ENCODE results near the gene IP6K3.

Gene IP6K3

GRCh38 chr6:33740794-33741193, 5.9 kb downstream of the IP6K3 start:
- no peak for DNase-seq
- Mint-ChIP-seq H3K4me3 (no peak overlapping the region), H3K27ac (no peak overlapping the region), H3K27me3 (peaks cover 13% of the 10 kb centered on the region), H3K9me3 (no peaks in the 10 kb centered on the region), H3K4me1 (no peaks in the 10 kb centered on the region)
- ATAC-seq = no peak

GRCh38 chr6:33740204-33740608, 6.5 kb downstream of the IP6K3 start:
- no peak overlapping the region for H3K4me3 Mint-ChIP-seq
- H3K4me1 Mint-ChIP-seq = no peaks in the 10 kb centered on the region
- DNase-seq = no peak
- H3K9me3 Mint-ChIP-seq = no peaks in the 10 kb centered on the region
- H3K27ac Mint-ChIP-seq = no peak overlapping the region
- ATAC-seq = no peak
- peaks cover 13% of the 10 kb centered on the region for H3K27me3 Mint-ChIP-seq

GRCh38 chr6:33739571-33739970, 7.1 kb downstream of the IP6K3 start:
- no peaks in the 10 kb centered on the region for H3K4me1 Mint-ChIP-seq
- no peak overlapping the region for H3K4me3 Mint-ChIP-seq
- DNase-seq (no peak), ATAC-seq (no peak)
- no peaks in the 10 kb centered on the region for H3K9me3 Mint-ChIP-seq
- no peak overlapping the region for H3K27ac Mint-ChIP-seq
- peaks cover 13% of the 10 kb centered on the region for H3K27me3 Mint-ChIP-seq

GRCh38 chr6:33738879-33739278, 7.8 kb downstream of the IP6K3 start:
- ATAC-seq = no peak
- H3K9me3 Mint-ChIP-seq = no peaks in the 10 kb centered on the region
- H3K27me3 Mint-ChIP-seq = peaks cover 13% of the 10 kb centered on the region
- no peaks in the 10 kb centered on the region for H3K4me1 Mint-ChIP-seq
- H3K4me3 Mint-ChIP-seq = no peak overlapping the region
- no peak for DNase-seq
- peak overlapping the region in 1 of 2 donors; percentile 42 for H3K27ac Mint-ChIP-seq

GRCh38 chr6:33738153-33738552, 8.6 kb downstream of the IP6K3 start:
- Mint-ChIP-seq H3K27ac (no peak overlapping the region), H3K9me3 (no peaks in the 10 kb centered on the region), H3K27me3 (peaks cover 10% of the 10 kb centered on the region)

GRCh38 chr6:33737267-33738026, 9.3 kb downstream of the IP6K3 start:
- no peak overlapping the region for H3K4me3 Mint-ChIP-seq
- H3K27me3 Mint-ChIP-seq = peaks cover 3% of the 10 kb centered on the region
- no peak overlapping the region for H3K27ac Mint-ChIP-seq
- no peak for ATAC-seq
- H3K9me3 Mint-ChIP-seq = no peaks in the 10 kb centered on the region
- H3K4me1 Mint-ChIP-seq = no peaks in the 10 kb centered on the region
- no peak for DNase-seq

More at GRCh38 chr6:33738153-33738552, 8.6 kb downstream of the IP6K3 start:
- DNase-seq (no peak), ATAC-seq (no peak)
- Mint-ChIP-seq H3K4me3 (no peak overlapping the region), H3K4me1 (no peaks in the 10 kb centered on the region)

DNA sequence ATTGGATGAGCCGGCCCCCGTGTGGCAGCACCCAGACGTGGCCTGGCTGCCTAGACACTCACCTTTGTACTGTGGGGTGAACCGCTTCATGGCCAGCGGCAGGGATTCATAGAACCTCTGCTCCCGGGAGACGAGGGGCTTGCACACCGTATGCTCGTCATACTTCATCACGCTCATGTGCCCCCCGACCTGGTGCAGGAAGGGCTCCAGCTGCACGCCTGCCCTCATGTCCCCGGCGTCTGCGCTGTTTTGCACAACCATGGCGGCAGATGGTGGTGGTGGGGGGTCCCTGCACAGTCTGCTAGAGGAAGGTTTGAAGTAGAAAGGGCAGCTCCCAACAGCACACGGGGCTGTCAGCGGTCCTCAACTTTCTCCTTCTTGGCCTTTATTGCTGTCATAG, 11.5 kb downstream of the IP6K3 start:
- no peaks in the 10 kb centered on the region for H3K4me1 Mint-ChIP-seq
- no peak overlapping the region for H3K4me3 Mint-ChIP-seq
- no peaks in the 10 kb centered on the region for H3K9me3 Mint-ChIP-seq
- H3K27ac Mint-ChIP-seq = peak overlapping the region in 1 of 2 donors; percentile 34
- no peak for DNase-seq
- H3K27me3 Mint-ChIP-seq = no peaks in the 10 kb centered on the region
- ATAC-seq = no peak

DNA sequence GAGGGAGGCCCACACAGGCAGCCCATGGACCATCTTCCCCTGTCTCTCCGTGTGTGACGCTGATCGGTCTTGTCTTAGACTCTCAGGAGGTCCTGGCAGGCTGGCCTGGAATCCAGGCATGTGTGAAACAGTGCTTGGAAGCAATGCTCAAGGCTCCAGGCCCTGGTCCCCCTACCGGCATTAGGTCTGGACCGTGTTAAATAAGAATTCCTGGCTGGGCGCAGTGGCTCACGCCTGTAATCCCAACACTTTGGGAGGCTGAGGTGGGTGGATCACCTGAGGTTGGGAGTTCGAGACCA, 13.0 kb downstream of the IP6K3 start:
- no peak overlapping the region for H3K27ac Mint-ChIP-seq
- no peaks in the 10 kb centered on the region for H3K9me3 Mint-ChIP-seq
- DNase-seq (no peak), ATAC-seq (no peak)
- H3K4me1 Mint-ChIP-seq = no peaks in the 10 kb centered on the region
- no peaks in the 10 kb centered on the region for H3K27me3 Mint-ChIP-seq
- H3K4me3 Mint-ChIP-seq = no peak overlapping the region

GRCh38 chr6:33732817-33733708, 13.6 kb downstream of the IP6K3 start:
- ATAC-seq = no peak
- no peak for DNase-seq
- Mint-ChIP-seq H3K9me3 (no peaks in the 10 kb centered on the region), H3K4me3 (no peak overlapping the region), H3K4me1 (no peaks in the 10 kb centered on the region), H3K27ac (no peak overlapping the region), H3K27me3 (no peaks in the 10 kb centered on the region)

- no peak for ATAC-seq
- DNase-seq = no peak
- Mint-ChIP-seq H3K4me1 (no peaks in the 10 kb centered on the region), H3K27ac (no peak overlapping the region), H3K4me3 (no peak overlapping the region), H3K27me3 (no peaks in the 10 kb centered on the region), H3K9me3 (no peaks in the 10 kb centered on the region)
Observed at GRCh38 chr6:33732385-33732784, 14.3 kb downstream of the IP6K3 start.

DNA sequence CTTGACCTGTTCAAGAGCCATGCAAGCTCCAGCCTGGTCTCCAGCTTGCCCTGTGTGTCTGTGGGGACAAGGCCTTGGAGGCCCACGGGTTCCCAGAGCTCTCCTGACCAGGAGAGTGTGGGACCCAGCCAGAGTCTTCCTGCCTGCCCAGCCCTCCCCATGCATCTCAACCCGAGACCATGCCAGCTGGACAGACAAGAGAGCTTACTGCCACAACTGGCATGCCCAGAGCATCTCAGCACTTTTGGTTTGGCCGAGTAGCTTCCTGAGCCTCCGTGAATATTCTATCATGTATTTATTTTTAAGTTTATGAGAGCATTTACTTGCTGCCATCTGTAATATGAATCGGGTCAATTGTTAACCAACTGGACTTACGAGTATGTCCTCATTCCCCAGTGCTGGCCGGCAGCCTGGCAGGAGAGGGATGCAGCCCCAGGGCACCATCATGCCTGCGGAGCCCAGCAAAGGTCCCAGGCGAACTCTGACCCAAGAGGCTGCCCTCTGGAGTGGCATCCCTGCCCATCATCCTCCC, 14.9 kb downstream of the IP6K3 start:
- no peak for DNase-seq
- no peak for ATAC-seq
- H3K27ac Mint-ChIP-seq = no peak overlapping the region
- no peaks in the 10 kb centered on the region for H3K27me3 Mint-ChIP-seq
- no peaks in the 10 kb centered on the region for H3K9me3 Mint-ChIP-seq
- no peaks in the 10 kb centered on the region for H3K4me1 Mint-ChIP-seq
- no peak overlapping the region for H3K4me3 Mint-ChIP-seq

GRCh38 chr6:33731035-33731434, 15.7 kb downstream of the IP6K3 start:
- ATAC-seq (no peak), DNase-seq (no peak)
- H3K9me3 Mint-ChIP-seq = no peaks in the 10 kb centered on the region
- H3K4me1 Mint-ChIP-seq = no peaks in the 10 kb centered on the region
- H3K27me3 Mint-ChIP-seq = no peaks in the 10 kb centered on the region
- no peak overlapping the region for H3K27ac Mint-ChIP-seq
- no peak overlapping the region for H3K4me3 Mint-ChIP-seq

- H3K27me3 Mint-ChIP-seq = no peaks in the 10 kb centered on the region
- no peak overlapping the region for H3K27ac Mint-ChIP-seq
- H3K9me3 Mint-ChIP-seq = no peaks in the 10 kb centered on the region
- no peak overlapping the region for H3K4me3 Mint-ChIP-seq
- H3K4me1 Mint-ChIP-seq = peaks cover 1% of the 10 kb centered on the region
- no peak for ATAC-seq
- no peak for DNase-seq
Observed at GRCh38 chr6:33730611-33731010, 16.1 kb downstream of the IP6K3 start.

DNA sequence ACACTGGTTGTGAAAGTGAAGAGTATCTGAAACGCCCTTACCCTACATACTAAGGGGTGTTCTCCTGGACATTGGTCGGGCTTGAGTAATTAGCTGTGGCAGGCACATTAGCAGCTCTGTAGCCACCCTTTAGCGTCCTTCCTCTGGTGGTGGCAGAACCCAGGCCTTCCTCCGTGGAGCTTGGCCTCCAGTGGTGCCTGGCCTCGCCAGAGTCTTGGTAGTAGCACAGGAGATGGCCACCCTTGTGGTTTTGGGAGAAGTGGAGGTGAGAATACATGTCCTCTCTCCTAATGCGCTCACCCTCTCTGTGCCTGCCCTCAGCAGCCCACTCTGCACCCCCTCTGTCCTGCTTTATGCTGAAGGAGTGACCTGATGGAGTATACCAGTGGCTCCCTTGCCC, 17.6 kb downstream of the IP6K3 start:
- Mint-ChIP-seq H3K27me3 (no peaks in the 10 kb centered on the region), H3K4me3 (no peak overlapping the region), H3K9me3 (no peaks in the 10 kb centered on the region), H3K4me1 (peaks cover 14% of the 10 kb centered on the region), H3K27ac (no peak overlapping the region)
- ATAC-seq = no peak
- no peak for DNase-seq

DNA sequence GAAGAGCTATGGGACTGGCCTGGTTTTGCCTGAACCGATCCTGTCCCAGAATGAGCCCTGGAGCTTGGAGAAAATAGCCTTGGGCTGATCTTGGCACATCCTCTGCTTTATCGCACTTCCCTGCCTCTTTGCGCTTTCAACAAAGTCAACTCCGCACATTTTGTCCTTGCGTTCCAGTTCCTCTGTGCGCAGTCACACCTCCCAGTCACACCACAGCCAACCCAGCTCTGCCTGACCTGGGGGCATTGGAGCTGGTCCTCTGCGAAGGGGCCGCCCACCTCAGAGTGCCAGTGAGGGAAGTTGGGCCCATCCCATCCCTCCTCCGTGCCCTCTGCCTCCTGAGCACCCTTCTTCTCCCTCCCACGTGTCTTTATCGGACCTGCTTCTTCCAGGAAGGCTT, 18.3 kb downstream of the IP6K3 start:
- no peaks in the 10 kb centered on the region for H3K9me3 Mint-ChIP-seq
- ATAC-seq = no peak
- H3K27ac Mint-ChIP-seq = no peak overlapping the region
- H3K4me3 Mint-ChIP-seq = no peak overlapping the region
- DNase-seq = no peak
- no peaks in the 10 kb centered on the region for H3K27me3 Mint-ChIP-seq
- peaks cover 20% of the 10 kb centered on the region for H3K4me1 Mint-ChIP-seq

DNA sequence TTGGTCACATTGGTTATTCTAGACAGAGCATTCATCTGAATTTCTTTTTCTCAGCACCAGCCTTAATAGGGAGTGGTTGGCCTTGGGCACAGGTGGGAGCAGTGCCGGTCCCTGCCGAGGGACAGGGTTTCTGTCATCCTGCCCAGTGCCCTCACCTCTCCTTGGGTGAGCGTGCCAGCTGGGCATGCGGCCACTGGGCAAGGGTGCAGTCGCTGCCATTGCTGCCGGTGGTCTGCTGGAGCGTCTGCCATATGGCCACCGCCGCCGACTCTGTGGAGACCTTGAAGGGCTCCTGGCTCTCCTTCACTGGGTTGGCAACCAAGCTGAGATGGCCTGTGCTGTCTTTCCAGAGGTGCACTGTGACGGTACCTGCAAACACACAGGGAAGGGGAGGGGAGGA, 18.8 kb downstream of the IP6K3 start:
- H3K4me3 Mint-ChIP-seq = no peak overlapping the region
- no peaks in the 10 kb centered on the region for H3K9me3 Mint-ChIP-seq
- H3K27ac Mint-ChIP-seq = no peak overlapping the region
- DNase-seq = no peak
- H3K4me1 Mint-ChIP-seq = peaks cover 22% of the 10 kb centered on the region
- ATAC-seq = no peak
- no peaks in the 10 kb centered on the region for H3K27me3 Mint-ChIP-seq

Measured in stimulated activated naive CD8-positive, alpha-beta T cell treated with anti-CD3 and anti-CD28 coated beads, Interleukin-15, amount 100 ng/mL, for 72 hours (primary cell).